CD4-positive, alpha-beta memory T cell (primary cell): ENCODE data around the gene PRAMEF10. TPM values are rescaled to one million over a fixed set of nuclear protein-coding genes. Genes with fewer than 3 reads are reported as not detected.
"Not testable (repeated sequence)": the region's sequence is repeated elsewhere in the genome, so short reads cannot be mapped to it uniquely, and the experiment has no call there.

Source experiments
- CTCF ChIA-PET: fragments of 350-600 bp; sonication (Branson Sonifier 250); formaldehyde crosslinking; loops from one replicate; lab custom pipeline; 2021; ENCODE audit warnings: inconsistent platforms; ENCODE audit not compliant: partially characterized antibody; lab: Charles Lee
- POLR2A ChIA-PET: fragments of 350-600 bp; sonication (Branson Sonifier 250); formaldehyde crosslinking; loops from one replicate; lab custom pipeline; 2021; ENCODE audit not compliant: partially characterized antibody; lab: Charles Lee
- DNase-seq, 5 donors: peaks; one replicate each; pipeline versions ENCODE4 v3.0.0 to v3.0.0-alpha.2; 2020 to 2022; ENCODE audit warnings: mixed read lengths in 1 of 5
- H3K27ac ChIP-seq: one replicate; pipeline ENCODE4 v1.7.0; 2013; ENCODE audit warnings: low read depth, low read length
- H3K27me3 ChIP-seq: 2 replicates; pipeline ENCODE4 v1.7.0; 2013; ENCODE audit warnings: mild to moderate bottlenecking, low read length, moderate library complexity; ENCODE audit not compliant: insufficient read depth
- H3K36me3 ChIP-seq: 2 replicates; pipeline ENCODE4 v1.7.0; 2013; ENCODE audit warnings: mild to moderate bottlenecking, low read length, moderate library complexity; ENCODE audit not compliant: insufficient read depth
- H3K4me1 ChIP-seq: 2 replicates; pipeline ENCODE4 v1.7.0; 2013; ENCODE audit warnings: mild to moderate bottlenecking, low read length, moderate library complexity; ENCODE audit not compliant: insufficient read depth
- H3K4me3 ChIP-seq, 2 donors: one replicate each; pipeline ENCODE4 v1.7.0; 2013; ENCODE audit warnings: low read length in 2 of 2, mild to moderate bottlenecking in 1 of 2
- H3K9me3 ChIP-seq, 2 donors: one replicate each; pipeline ENCODE4 v1.7.0; 2013; ENCODE audit warnings: low read length in 2 of 2, control low read depth in 1 of 2; ENCODE audit not compliant: control insufficient read depth in 1 of 2
- H3K27ac Mint-ChIP-seq, 7 donors: one replicate each; pipeline ENCODE4 v1.8.0; 2020 to 2021; ENCODE audit warnings: mixed read lengths in 7 of 7, mild to moderate bottlenecking in 6 of 7, inconsistent platforms in 3 of 7, moderate library complexity in 3 of 7
- H3K27me3 Mint-ChIP-seq, 2 donors: one replicate each; pipeline ENCODE4 v1.8.0; 2020 to 2021; ENCODE audit warnings: mixed read lengths in 2 of 2
- H3K36me3 Mint-ChIP-seq, 2 donors: one replicate each; pipeline ENCODE4 v1.8.0; 2020 to 2021; ENCODE audit warnings: mixed read lengths in 2 of 2, inconsistent platforms in 1 of 2, mild to moderate bottlenecking in 1 of 2
- H3K4me1 Mint-ChIP-seq, 4 donors: one replicate each; pipeline ENCODE4 v1.8.0; 2020 to 2021; ENCODE audit warnings: mixed read lengths in 4 of 4, mild to moderate bottlenecking in 1 of 4
- H3K4me3 Mint-ChIP-seq, 8 donors: one replicate each; pipeline ENCODE4 v1.8.0; 2020 to 2021; ENCODE audit warnings: mixed read lengths in 8 of 8, mild to moderate bottlenecking in 7 of 8, moderate library complexity in 6 of 8, inconsistent platforms in 3 of 8
- H3K9me3 Mint-ChIP-seq, 8 donors: one replicate each; pipeline ENCODE4 v1.8.0; 2020 to 2021; ENCODE audit warnings: mixed read lengths in 8 of 8, mild to moderate bottlenecking in 5 of 8, inconsistent platforms in 3 of 8, moderate library complexity in 1 of 8
- intact Hi-C: fragments of 100-400 bp; cut with micrococcal nuclease; formaldehyde crosslinking; loops from one replicate; pipeline ENCODE4 v1.15.1; 2023
- polyA plus RNA-seq, 2 donors: library from polyadenylated mRNA; unstranded; fragments of 300-500 nt; fragmentation: Illumina TruSeq; gene quantifications; one replicate each; pipeline ENCODE4 v1.2.3, GENCODE V29; 2021
- total RNA-seq, 2 experiments: library from RNA; stranded (reverse); gene quantifications; one replicate each; pipeline ENCODE4 v1.2.3, GENCODE V29; 2021

Gene PRAMEF10
- total and polyA plus RNA-seq, 4 experiments from 2014 or later, result not detected

DNA sequence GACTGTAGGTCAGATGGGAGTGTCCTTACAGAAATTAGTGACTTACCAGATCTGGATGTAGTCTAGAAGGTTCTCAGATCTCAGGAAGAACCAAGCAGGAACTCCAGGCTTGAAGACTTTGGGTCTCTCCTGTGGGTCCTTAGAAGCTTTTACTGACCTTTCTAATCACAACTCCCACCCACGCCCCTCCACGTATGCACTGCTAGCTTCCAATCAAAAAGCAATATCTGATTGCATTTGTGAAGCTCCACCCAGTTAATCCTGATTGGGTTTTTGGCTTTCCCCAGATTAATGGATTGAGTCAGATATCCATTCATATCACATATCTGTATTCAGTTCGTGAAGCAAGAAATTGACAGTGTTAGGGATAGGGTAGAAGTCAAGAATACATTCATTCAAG, 12.0 kb downstream of the PRAMEF10 start, which contains the start of gene PRAMEF4:
TSS of gene PRAMEF4 (minus strand) at position 101 of the 400 bp plus-strand sequence. CDS start 2,807 bp downstream, outside the sequence.
- peak within 1 kb of the TSS in 1 of 7 donors; percentile 22 for H3K27ac Mint-ChIP-seq
- H3K9me3 ChIP-seq, H3K27me3 ChIP-seq, DNase-seq, H3K9me3 Mint-ChIP-seq, H3K36me3 Mint-ChIP-seq, H3K36me3 ChIP-seq, H3K4me3 Mint-ChIP-seq, H3K4me1 Mint-ChIP-seq, POLR2A ChIA-PET, H3K4me1 ChIP-seq, H3K27ac ChIP-seq, CTCF ChIA-PET, intact Hi-C loops, H3K27me3 Mint-ChIP-seq, H3K4me3 ChIP-seq: not testable (repeated sequence)

DNA sequence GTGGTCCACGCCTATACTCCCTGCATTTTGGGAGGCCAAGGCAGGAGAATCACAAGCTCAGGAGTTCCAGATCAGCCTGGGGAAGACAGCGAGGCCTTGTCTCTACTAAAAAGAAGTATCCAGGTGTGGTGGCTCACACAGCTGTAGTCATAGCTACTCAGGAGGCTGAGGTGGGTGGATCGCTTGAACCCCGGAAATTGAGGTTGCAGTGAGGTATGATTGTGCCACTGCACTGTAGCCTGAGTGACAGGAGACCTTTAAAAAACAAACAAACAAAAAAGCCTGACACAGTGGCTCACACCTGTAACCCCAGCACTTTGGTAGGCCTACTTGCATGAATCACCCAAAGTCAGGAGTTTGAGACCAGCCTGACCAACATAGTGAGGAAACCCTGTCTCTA, 19.6 kb downstream of the PRAMEF10 start:
- H3K9me3 Mint-ChIP-seq, H3K36me3 ChIP-seq, H3K4me1 Mint-ChIP-seq, DNase-seq, CTCF ChIA-PET, H3K4me3 ChIP-seq, POLR2A ChIA-PET, H3K9me3 ChIP-seq, H3K27me3 ChIP-seq, H3K27ac Mint-ChIP-seq, H3K4me1 ChIP-seq, intact Hi-C loops, H3K4me3 Mint-ChIP-seq, H3K36me3 Mint-ChIP-seq, H3K27me3 Mint-ChIP-seq, H3K27ac ChIP-seq: not testable (repeated sequence)

DNA sequence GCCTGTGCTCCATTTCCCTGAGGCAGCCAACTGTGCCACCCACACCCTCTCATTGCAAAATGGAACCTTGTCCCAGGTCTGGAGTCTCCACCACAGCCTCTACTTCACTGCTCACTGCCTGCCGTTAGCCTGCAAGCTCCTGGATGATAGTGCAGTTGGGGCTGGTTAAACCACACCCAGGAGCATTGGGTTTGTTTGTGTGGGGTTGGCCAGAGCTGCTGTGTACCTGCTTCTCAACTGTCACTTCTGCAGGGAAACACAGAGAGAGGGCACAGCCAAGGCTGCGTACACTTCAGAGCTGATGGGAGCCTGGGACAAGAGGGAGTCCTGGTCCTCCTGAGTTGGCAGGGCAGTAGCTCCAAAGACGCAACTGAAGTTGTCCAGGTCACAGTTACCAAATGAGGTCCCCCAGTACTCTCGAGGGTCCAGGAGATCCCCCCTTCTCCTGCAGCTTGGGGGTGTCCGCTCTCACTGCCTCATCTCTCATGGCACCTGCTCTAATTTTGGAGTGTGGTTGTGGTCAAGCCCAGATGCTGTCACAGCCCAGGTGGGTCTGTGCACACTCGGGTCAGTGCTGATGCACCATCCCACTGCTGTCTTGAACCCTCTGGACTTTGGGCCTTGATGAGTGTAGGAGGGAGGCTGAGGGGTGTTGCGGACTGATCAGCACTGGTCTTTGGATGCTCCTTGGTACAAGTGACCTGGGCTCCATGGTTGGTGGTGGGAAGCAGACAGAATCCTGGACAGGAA, 34.8 kb downstream of the PRAMEF10 start:
- H3K4me1 Mint-ChIP-seq, H3K9me3 Mint-ChIP-seq, H3K9me3 ChIP-seq, H3K36me3 Mint-ChIP-seq, POLR2A ChIA-PET, CTCF ChIA-PET, H3K27ac ChIP-seq, H3K27ac Mint-ChIP-seq, H3K27me3 ChIP-seq, H3K4me3 ChIP-seq, H3K4me1 ChIP-seq, H3K27me3 Mint-ChIP-seq, intact Hi-C loops, H3K4me3 Mint-ChIP-seq, H3K36me3 ChIP-seq, DNase-seq: not testable (repeated sequence)

DNA sequence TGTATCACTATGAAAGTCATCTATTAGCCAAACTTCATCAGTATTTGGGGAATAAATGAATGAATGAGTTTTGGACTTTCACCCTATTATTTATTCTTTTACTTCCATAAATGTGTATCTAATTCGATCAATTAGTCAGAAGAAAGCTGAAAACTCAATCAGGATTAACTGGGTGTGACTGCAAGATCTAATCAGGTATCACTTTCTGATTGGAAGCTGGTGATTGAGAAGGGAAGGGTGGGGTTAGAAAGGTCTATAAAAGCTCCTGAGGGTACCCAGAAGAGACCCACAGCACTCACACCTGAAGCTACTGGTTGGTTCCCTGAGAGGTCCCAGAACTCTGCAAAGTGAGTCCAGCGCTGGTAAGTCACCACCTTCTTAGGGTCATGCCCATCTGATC, 41.3 kb downstream of the PRAMEF10 start, which contains the start of gene PRAMEF2:
TSS of gene PRAMEF2 (plus strand) at position 301 of the 400 bp plus-strand sequence. CDS start 1,924 bp downstream, outside the sequence.
- H3K9me3 ChIP-seq, intact Hi-C loops, H3K27ac ChIP-seq, H3K27me3 ChIP-seq, POLR2A ChIA-PET, H3K4me3 ChIP-seq, H3K27ac Mint-ChIP-seq, H3K36me3 ChIP-seq, H3K9me3 Mint-ChIP-seq, H3K36me3 Mint-ChIP-seq, CTCF ChIA-PET, H3K4me3 Mint-ChIP-seq, H3K4me1 ChIP-seq, H3K27me3 Mint-ChIP-seq, DNase-seq, H3K4me1 Mint-ChIP-seq: not testable (repeated sequence)

DNA sequence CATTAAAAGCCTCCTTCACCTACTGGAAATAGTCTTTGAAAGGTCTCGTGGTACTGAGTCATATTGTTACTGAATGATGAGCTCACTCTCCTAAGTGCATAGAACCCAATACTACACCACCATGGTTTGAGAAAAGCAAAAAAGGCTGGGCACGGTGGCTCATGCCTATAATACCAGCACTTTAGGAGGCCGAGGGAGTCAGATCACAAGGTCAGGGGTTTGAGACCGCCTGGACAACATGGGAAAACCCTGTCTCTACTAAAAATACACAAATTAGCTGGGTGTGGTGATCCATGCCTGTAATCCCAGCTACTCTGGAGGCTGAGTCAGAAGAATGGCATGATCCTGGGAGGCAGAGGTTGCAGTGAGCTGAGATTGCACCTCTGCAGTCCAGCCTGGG, 46.3 kb downstream of the PRAMEF10 start:
- peaks cover 0 to 25% (median 4%) of the 10 kb centered on the region in 8 donors for H3K9me3 Mint-ChIP-seq
- intact Hi-C loops, result no loop called here
- CTCF ChIA-PET, result no interaction called here
- no peak overlapping the region for H3K27ac ChIP-seq
- DNase-seq, result no peak
- H3K27ac Mint-ChIP-seq, result no peak overlapping the region
- H3K36me3 ChIP-seq, result no peaks in the 10 kb centered on the region
- POLR2A ChIA-PET, result no interaction called here
- H3K4me1 Mint-ChIP-seq, result no peaks in the 10 kb centered on the region
- no peak overlapping the region for H3K4me3 Mint-ChIP-seq
- no peak overlapping the region for H3K4me3 ChIP-seq
- H3K9me3 ChIP-seq, result no peaks in the 10 kb centered on the region
- no peaks in the 10 kb centered on the region for H3K36me3 Mint-ChIP-seq
- no peaks in the 10 kb centered on the region for H3K27me3 ChIP-seq
- H3K27me3 Mint-ChIP-seq, result peaks cover 1 to 8% of the 10 kb centered on the region in 2 donors
- H3K4me1 ChIP-seq, result no peaks in the 10 kb centered on the region

DNA sequence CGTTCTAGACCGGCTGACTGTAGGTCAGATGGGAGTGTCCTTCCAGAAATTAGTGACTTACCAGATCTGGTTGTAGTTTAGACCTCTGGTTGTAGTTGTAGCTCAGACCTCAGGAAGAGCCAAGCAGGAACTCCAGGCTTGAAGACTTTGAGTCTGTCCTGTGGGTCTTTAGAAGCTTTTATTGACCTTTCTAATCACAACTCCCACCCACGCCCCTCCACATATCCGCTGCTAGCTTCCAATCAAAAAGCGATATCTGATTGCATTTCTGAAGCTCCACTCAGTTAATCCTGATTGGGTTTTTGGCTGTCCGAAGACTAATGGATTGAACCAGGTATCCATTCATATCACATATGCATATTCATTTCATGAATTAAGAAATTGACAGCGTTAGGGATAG, 49.5 kb downstream of the PRAMEF10 start, which contains the start of gene HNRNPCL1:
TSS of gene HNRNPCL1 (minus strand) at position 101 of the 400 bp plus-strand sequence. CDS start 431 bp downstream, outside the sequence.
- H3K4me3 ChIP-seq, H3K27ac Mint-ChIP-seq, DNase-seq, H3K27ac ChIP-seq, H3K36me3 ChIP-seq, intact Hi-C loops, H3K27me3 ChIP-seq, H3K36me3 Mint-ChIP-seq, H3K4me1 Mint-ChIP-seq, H3K27me3 Mint-ChIP-seq, H3K4me3 Mint-ChIP-seq, POLR2A ChIA-PET, H3K4me1 ChIP-seq, CTCF ChIA-PET, H3K9me3 ChIP-seq: not testable (repeated sequence)
- peaks cover 0 to 29% (median 6%) of the 10 kb centered on the region in 8 donors for H3K9me3 Mint-ChIP-seq
